ENCODE results near the gene PARK7. TPM values are rescaled to one million over a fixed set of nuclear protein-coding genes. Genes with fewer than 3 reads are reported as not detected.

Gene PARK7
- total RNA-seq, 4 donors from 2014 or later = 40.4 to 103 (median 82.8) TPM

GRCh38 chr1:7954683-7955082 is 6.8 kb upstream of the PARK7 start:
- no peaks in the 10 kb centered on the region for H3K36me3 ChIP-seq
- no peaks in the 10 kb centered on the region for H3K9me3 ChIP-seq
- peak overlapping the region; percentile 26 to 86 (median 47) for H3K4me3 ChIP-seq
- DNase-seq = no peak
- in situ Hi-C loops (cut with MboI; ENCODE audit: low pct_ligation_motif_present in 1 of 4, low pct_unique_long_range_greater_than_20kb in 1 of 4, low sequenced_read_pairs in 3 of 4) (no loop called here), intact Hi-C loops (cut with DNase I; ENCODE audit: low total_unique reads) (no loop called here)
- peak overlapping the region; percentile 84 to 96 (median 90) for H3K27ac ChIP-seq
- H3K4me1 ChIP-seq = peaks cover 0 to 12% (median 1%) of the 10 kb centered on the region in 4 donors
- TF ChIP-seq POLR2AphosphoS5 (IDR thresholded peaks at IDR 0.05) (no peak), POLR2A (IDR thresholded peaks at IDR 0.05) (no peak), EP300 (IDR thresholded peaks at IDR 0.05; ENCODE audit: low read depth) (no peak), CTCF (IDR thresholded peaks at IDR 0.05) (no peak)
- 57 to 61% methylated on average over 7 of the region's 7 CpGs for WGBS, 2 donors (ENCODE audit: low coverage in 1 of 2)
- no peaks in the 10 kb centered on the region for H3K27me3 ChIP-seq

- in situ Hi-C loops (cut with MboI; ENCODE audit: low pct_ligation_motif_present in 1 of 4, low pct_unique_long_range_greater_than_20kb in 1 of 4, low sequenced_read_pairs in 3 of 4) = no loop called here
- H3K4me1 ChIP-seq = peaks cover 0 to 20% (median 7%) of the 10 kb centered on the region in 4 donors
- 83 to 89% methylated on average over 4 to 10 of the region's 10 CpGs for WGBS, 2 donors (ENCODE audit: low coverage in 1 of 2)
- no peak overlapping the region for H3K4me3 ChIP-seq
- H3K27me3 ChIP-seq = no peaks in the 10 kb centered on the region
- H3K9me3 ChIP-seq = no peaks in the 10 kb centered on the region
- no peaks in the 10 kb centered on the region for H3K36me3 ChIP-seq
- DNase-seq = no peak
- no peak for TF ChIP-seq CTCF (IDR thresholded peaks at IDR 0.05)
- TF ChIP-seq POLR2AphosphoS5 (IDR thresholded peaks at IDR 0.05) = no peak
- TF ChIP-seq EP300 (IDR thresholded peaks at IDR 0.05; ENCODE audit: low read depth) = no peak
- no peak for TF ChIP-seq POLR2A (IDR thresholded peaks at IDR 0.05)
- intact Hi-C loops (cut with DNase I; ENCODE audit: low total_unique reads) = no loop called here
- H3K27ac ChIP-seq = no peak overlapping the region
Observed at GRCh38 chr1:7956218-7957032, 5.1 kb upstream of the PARK7 start.

- no peak for TF ChIP-seq CTCF (IDR thresholded peaks at IDR 0.05)
- in situ Hi-C loops (cut with MboI; ENCODE audit: low pct_ligation_motif_present in 1 of 4, low pct_unique_long_range_greater_than_20kb in 1 of 4, low sequenced_read_pairs in 3 of 4) = no loop called here
- DNase-seq = no peak
- Histone ChIP-seq H3K27me3 (no peaks in the 10 kb centered on the region), H3K4me3 (no peak overlapping the region), H3K27ac (peak overlapping the region in 3 of 4 donors; percentile 93 to 95 (median 95)), H3K36me3 (peaks cover 0 to 10% (median 4%) of the 10 kb centered on the region in 4 donors), H3K4me1 (peaks cover 6 to 27% (median 17%) of the 10 kb centered on the region in 4 donors), H3K9me3 (no peaks in the 10 kb centered on the region)
- intact Hi-C loops (cut with DNase I; ENCODE audit: low total_unique reads) = no loop called here
- 91 to 95% methylated on average over 2 of the region's 2 CpGs for WGBS, 2 donors (ENCODE audit: low coverage in 1 of 2)
Observed at GRCh38 chr1:7960165-7960564, 1.3 kb upstream of the PARK7 start.

GRCh38 chr1:7960867-7961215 is 670 bp upstream of the PARK7 start:
- 0 to 7% methylated on average over 3 of the region's 3 CpGs for WGBS, 2 donors (ENCODE audit: low coverage in 1 of 2)
- in situ Hi-C loops (cut with MboI; ENCODE audit: low pct_ligation_motif_present in 1 of 4, low pct_unique_long_range_greater_than_20kb in 1 of 4, low sequenced_read_pairs in 3 of 4) = no loop called here

More at GRCh38 chr1:7960867-7961215, 670 bp upstream of the PARK7 start:
- Histone ChIP-seq H3K27me3 (no peaks in the 10 kb centered on the region), H3K36me3 (peaks cover 0 to 17% (median 7%) of the 10 kb centered on the region in 4 donors), H3K27ac (peak overlapping the region; percentile 89 to 95 (median 94)), H3K4me1 (peaks cover 6 to 27% (median 17%) of the 10 kb centered on the region in 4 donors), H3K4me3 (peak overlapping the region; percentile 23 to 86 (median 79)), H3K9me3 (no peaks in the 10 kb centered on the region)
- DNase-seq = no peak
- TF ChIP-seq EP300 (IDR thresholded peaks at IDR 0.05; ENCODE audit: low read depth) (no peak), POLR2A (IDR thresholded peaks at IDR 0.05) (no peak), POLR2AphosphoS5 (IDR thresholded peaks at IDR 0.05) (no peak), CTCF (IDR thresholded peaks at IDR 0.05) (no peak)
- intact Hi-C loops (cut with DNase I; ENCODE audit: low total_unique reads) = no loop called here

Measured in transverse colon (tissue), 4 donors.